Heart left ventricle (tissue), 13 donors: ENCODE data around the gene UGT1A7.

ENCODE experiments used
- CTCF ChIP-seq, 12 donors: fragments of 200-600 bp; sonication (generic) in 4 of 12; IDR thresholded peaks; one replicate each; pipeline versions ENCODE4 v1.5.0 to v1.8.0; 2018 to 2022; ENCODE audit warnings: antibody characterized with exemption in 12 of 12, mild to moderate bottlenecking in 5 of 12
- POLR2A ChIP-seq, 2 donors: fragments of 450-650 bp; IDR thresholded peaks; one replicate each; pipeline ENCODE4 v1.6.1; 2017; ENCODE audit warnings: antibody characterized with exemption in 2 of 2, mild to moderate bottlenecking in 2 of 2, moderate library complexity in 2 of 2
- donor health status: ischemic (EF 13 %, LVEDD 7.1; RV severe dilation, severe dysfunction).
- donor health status: DM: no; HTN: yes; CAD: no.
- donor health status: DM: no; HTN: no; CAD: no.
- donor health status: ischemic (EF 25% LVEDD 6.9; RV normal size, moderate dysfunction).
- donor health status: ischemic (EF 25% LVEDD 5.7; RV mildly dilated, moderate dysfunction).
- donor health status: ischemic (EF 35%, LVEDD 5.7; RV mildly dilated, moderate dysfunction).
- donor health status: nonischemic (EF 11% LVEDD 7.7; RV severe dilation, severe dysfunction).
- donor health status: DM: yes; HTN: yes; CAD: no.
- donor health status: PGD.
- donor health status: ischemic (EF 29% LVEDD 5.4; RV normal size, mild dysfunction).
- donor health status: nonischemic (EF 23%, LVEDD 6.1; RV moderate dilation, normal function).

GRCh38 chr2:233674995-233675394 lies 6.7 kb upstream of the UGT1A7 start:
- no peak for TF ChIP-seq POLR2A (IDR thresholded peaks at IDR 0.05)
- TF ChIP-seq CTCF (IDR thresholded peaks at IDR 0.05): no peak
